GM12878 (cell line): ENCODE measurements around the gene PRR7. TPM values are rescaled to one million over a fixed set of nuclear protein-coding genes. Genes with fewer than 3 reads are reported as not detected.

Source experiments
- ATAC-seq: fragments of 200-7000 bp; cut with Tn5 transposase; 3 replicates; pipeline ENCODE4 v1.9.1; 2020; ENCODE audit warnings: mild to moderate bottlenecking, moderate library complexity
- BruUV-seq: library from RNA; stranded (reverse); fragments of 400-500 nt; replicated peaks from 2 replicates; lab custom pipeline; 2021; lab: Mats Ljungman, UMichigan
- CTCF ChIA-PET: fragments of 300-600 bp; sonication (Branson Sonifier 250); formaldehyde crosslinking; extraction: SDS; loops from one replicate; lab custom pipeline; 2021; ENCODE audit warnings: inconsistent platforms; lab: Yijun Ruan, JAX
- POLR2A ChIA-PET: fragments of 350-600 bp; formaldehyde crosslinking; extraction: SDS; loops from one replicate; lab custom pipeline; 2021; ENCODE audit warnings: inconsistent platforms; lab: Charles Lee
- RAD21 ChIA-PET: fragments of 300-600 bp; sonication (Branson Sonifier 250); formaldehyde crosslinking; loops from one replicate; lab custom pipeline; 2023; ENCODE audit warnings: antibody characterized with exemption; ENCODE audit not compliant: unreplicated experiment; lab: Charles Lee
- SMC1A ChIA-PET: fragments of 300-600 bp; sonication (Branson Sonifier 250); formaldehyde crosslinking; loops from one replicate; lab custom pipeline; 2023; ENCODE audit not compliant: unreplicated experiment, uncharacterized antibody; lab: Charles Lee
- DNase-seq: peaks from one replicate; pipeline ENCODE4 v3.0.0-alpha.2; 2011; ENCODE audit warnings: low read depth, low spot score
- FAIRE-seq: peaks from 3 replicates; lab custom pipeline; 2011; peaks lifted over from hg19 to GRCh38; lab: Jason Lieb, UNC
- H2AFZ ChIP-seq: 2 replicates; pipeline ENCODE4 v1.6.0; 2011; ENCODE audit warnings: low read depth, low read length, control low read depth; ENCODE audit not compliant: control insufficient read depth
- H3K27ac ChIP-seq: 2 replicates; pipeline ENCODE4 v1.5.1; 2011; ENCODE audit warnings: control low read depth; ENCODE audit not compliant: control insufficient read depth, insufficient read depth
- H3K27me3 ChIP-seq, 2 experiments: replicated peaks in 1 of 2; 2 replicates each; pipeline versions ENCODE4 v1.6.0 to v1.6.1; 2011; ENCODE audit warnings: low read length in 1 of 2; ENCODE audit not compliant: control insufficient read depth in 2 of 2, insufficient read depth in 2 of 2
- H3K36me3 ChIP-seq, 2 experiments: 2 replicates each; pipeline ENCODE4 v1.5.1; 2011; ENCODE audit warnings: low read length in 1 of 2; ENCODE audit not compliant: control insufficient read depth in 2 of 2, insufficient read depth in 2 of 2
- H3K4me1 ChIP-seq: 2 replicates; pipeline ENCODE4 v1.6.1; 2011; ENCODE audit warnings: mild to moderate bottlenecking, low read length, moderate library complexity, mixed read lengths; ENCODE audit not compliant: control insufficient read depth, insufficient read depth
- H3K4me2 ChIP-seq: 2 replicates; pipeline ENCODE4 v1.6.0; 2011; ENCODE audit warnings: control low read depth; ENCODE audit not compliant: control insufficient read depth, insufficient read depth
- H3K4me3 ChIP-seq: fragments of 200-600 bp; sonication (generic); 2 replicates; pipeline ENCODE4 v1.5.1; 2016
- H3K79me2 ChIP-seq: 2 replicates; pipeline ENCODE4 v1.6.0; 2011; ENCODE audit warnings: low read length; ENCODE audit not compliant: control insufficient read depth, insufficient read depth
- H3K9ac ChIP-seq: 2 replicates; pipeline ENCODE4 v1.8.0; 2011; ENCODE audit warnings: low read length, control low read depth, mixed read lengths; ENCODE audit not compliant: control insufficient read depth, insufficient read depth
- H3K9me3 ChIP-seq: replicated peaks from 3 replicates; pipeline ENCODE4 v1.5.1; 2011; ENCODE audit warnings: mild to moderate bottlenecking, low read length; ENCODE audit not compliant: control insufficient read depth, insufficient read depth
- H4K20me1 ChIP-seq: 2 replicates; pipeline ENCODE4 v1.6.0; 2011; ENCODE audit not compliant: control insufficient read depth, insufficient read depth
- POLR2A ChIP-seq: IDR thresholded peaks from 2 replicates; pipeline ENCODE4 v1.6.1; 2011; ENCODE audit warnings: low read depth, mild to moderate bottlenecking, low read length
- WGBS: methylation state at CpG from one replicate; pipeline ENCODE4 v1.1.6; 2016; ENCODE audit warnings: low lambda C conversion rate; ENCODE audit not compliant: insufficient replicate concordance, insufficient coverage; ENCODE audit errors: missing lambda C conversion rate; 5-methylcytosine and 5-hydroxymethylcytosine counted together
- in situ Hi-C: fragments of 300-500 bp; cut with MboI; formaldehyde crosslinking; loops from 9 replicates; pipeline ENCODE4 v1.14.3; 2018; ENCODE audit warnings: mixed read lengths
- intact Hi-C: fragments of 100-400 bp; cut with micrococcal nuclease; formaldehyde crosslinking; loops from one replicate; pipeline ENCODE4 v1.14.2; 2022; ENCODE audit not compliant: unreplicated experiment
- polyA plus RNA-seq, 11 experiments: library from polyadenylated mRNA; depleted of rRNA in 4 of 11; unstranded in 6 of 11; stranded (reverse) in 5 of 11; fragments of >200 nt; fragmentation: Nextera tagmentation in 4 of 11; fragmentation: Illumina TruSeq in 1 of 11; extraction: Ambion mirVana in 4 of 11; extraction: Trizol in 1 of 11; gene quantifications; 1 replicate in 1 of 11; 2 replicates in 10 of 11; pipeline versions ENCODE4 v1.2.1 to v1.2.3, GENCODE V29; 2011 to 2016; ENCODE audit warnings: inconsistent platforms in 2 of 11, missing spikeins in 2 of 11, low read depth in 1 of 11
- total RNA-seq, 4 experiments: library from RNA; depleted of rRNA in 3 of 4; stranded (reverse); fragments of >200 nt in 3 of 4; fragmentation: Illumina TruSeq in 1 of 4; extraction: Trizol in 1 of 4; gene quantifications; 2 replicates each; pipeline versions ENCODE4 v1.2.1 to v1.2.3, GENCODE V29; 2013 to 2021
- TF ChIP-seq, protein P1 (sequence below): fragments of 450-650 bp; IDR thresholded peaks from 2 replicates; pipeline ENCODE4 v1.6.1; 2017; ENCODE audit warnings: mild to moderate bottlenecking, low read depth, inconsistent platforms; ENCODE audit not compliant: poor library complexity, severe bottlenecking
- TF ChIP-seq, protein P2 (sequence below): IDR thresholded peaks from 2 replicates; pipeline ENCODE4 v1.6.1; 2011; ENCODE audit warnings: low read depth, mild to moderate bottlenecking, low read length, moderate library complexity, borderline replicate concordance; ENCODE audit errors: extremely low read depth

PRR7 gene
- total and polyA plus RNA-seq, 10 of the 15 experiments (the other 5 are each of a cell fraction or from before 2014, with no cell fraction given) = 0.09 to 18.8 (median 4.6) TPM; not detected in 2

DNA sequence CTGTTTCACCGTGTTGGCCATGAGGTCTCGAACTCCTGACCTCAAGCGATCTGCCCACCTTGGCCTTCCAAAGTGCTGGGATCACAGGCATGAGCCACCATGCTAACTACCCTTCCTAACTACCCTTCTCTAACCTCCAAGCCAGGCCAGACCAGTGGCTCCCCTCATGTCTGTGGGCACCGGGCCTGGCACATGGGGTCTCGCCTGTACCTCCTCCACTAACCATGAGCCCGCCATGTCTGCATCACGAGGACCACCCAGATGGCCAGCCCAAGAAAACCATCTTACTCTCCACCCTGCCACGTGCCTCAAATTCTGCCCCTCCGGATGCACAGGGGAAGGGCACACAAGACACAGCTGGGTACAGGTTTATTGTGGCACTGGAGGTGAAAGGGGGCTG lies 36.4 kb downstream of the PRR7 start:
- Histone ChIP-seq H2AFZ (no peak overlapping the region), H3K9ac (no peak overlapping the region), H3K36me3 (no peaks in the 10 kb centered on the region; a peak in 2 of 4 replicates), H3K4me3 (no peak overlapping the region), H4K20me1 (no peaks in the 10 kb centered on the region), H3K9me3 (no peaks in the 10 kb centered on the region), H3K4me2 (no peak overlapping the region), H3K27ac (no peak overlapping the region), H3K27me3 (no peaks in the 10 kb centered on the region), H3K4me1 (peaks cover 12% of the 10 kb centered on the region), H3K79me2 (no peaks in the 10 kb centered on the region)
- no peak for ATAC-seq
- ChIA-PET SMC1A (no interaction called here), POLR2A (no interaction called here), CTCF (no interaction called here), RAD21 (no interaction called here)
- no peak for DNase-seq
- TF ChIP-seq, protein P1, sequence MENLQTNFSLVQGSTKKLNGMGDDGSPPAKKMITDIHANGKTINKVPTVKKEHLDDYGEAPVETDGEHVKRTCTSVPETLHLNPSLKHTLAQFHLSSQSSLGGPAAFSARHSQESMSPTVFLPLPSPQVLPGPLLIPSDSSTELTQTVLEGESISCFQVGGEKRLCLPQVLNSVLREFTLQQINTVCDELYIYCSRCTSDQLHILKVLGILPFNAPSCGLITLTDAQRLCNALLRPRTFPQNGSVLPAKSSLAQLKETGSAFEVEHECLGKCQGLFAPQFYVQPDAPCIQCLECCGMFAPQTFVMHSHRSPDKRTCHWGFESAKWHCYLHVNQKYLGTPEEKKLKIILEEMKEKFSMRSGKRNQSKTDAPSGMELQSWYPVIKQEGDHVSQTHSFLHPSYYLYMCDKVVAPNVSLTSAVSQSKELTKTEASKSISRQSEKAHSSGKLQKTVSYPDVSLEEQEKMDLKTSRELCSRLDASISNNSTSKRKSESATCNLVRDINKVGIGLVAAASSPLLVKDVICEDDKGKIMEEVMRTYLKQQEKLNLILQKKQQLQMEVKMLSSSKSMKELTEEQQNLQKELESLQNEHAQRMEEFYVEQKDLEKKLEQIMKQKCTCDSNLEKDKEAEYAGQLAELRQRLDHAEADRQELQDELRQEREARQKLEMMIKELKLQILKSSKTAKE = no peak
- 0 out of 2 replicates have a peak, but pooled peaks have one; percentile 12 for TF ChIP-seq POLR2A
- no TSS peak for BruUV-seq
- FAIRE-seq = no peak
- 85% methylated on average over 9 of the region's 9 CpGs for WGBS
- intact Hi-C loops (no loop called here), in situ Hi-C loops (no loop called here)

DNA sequence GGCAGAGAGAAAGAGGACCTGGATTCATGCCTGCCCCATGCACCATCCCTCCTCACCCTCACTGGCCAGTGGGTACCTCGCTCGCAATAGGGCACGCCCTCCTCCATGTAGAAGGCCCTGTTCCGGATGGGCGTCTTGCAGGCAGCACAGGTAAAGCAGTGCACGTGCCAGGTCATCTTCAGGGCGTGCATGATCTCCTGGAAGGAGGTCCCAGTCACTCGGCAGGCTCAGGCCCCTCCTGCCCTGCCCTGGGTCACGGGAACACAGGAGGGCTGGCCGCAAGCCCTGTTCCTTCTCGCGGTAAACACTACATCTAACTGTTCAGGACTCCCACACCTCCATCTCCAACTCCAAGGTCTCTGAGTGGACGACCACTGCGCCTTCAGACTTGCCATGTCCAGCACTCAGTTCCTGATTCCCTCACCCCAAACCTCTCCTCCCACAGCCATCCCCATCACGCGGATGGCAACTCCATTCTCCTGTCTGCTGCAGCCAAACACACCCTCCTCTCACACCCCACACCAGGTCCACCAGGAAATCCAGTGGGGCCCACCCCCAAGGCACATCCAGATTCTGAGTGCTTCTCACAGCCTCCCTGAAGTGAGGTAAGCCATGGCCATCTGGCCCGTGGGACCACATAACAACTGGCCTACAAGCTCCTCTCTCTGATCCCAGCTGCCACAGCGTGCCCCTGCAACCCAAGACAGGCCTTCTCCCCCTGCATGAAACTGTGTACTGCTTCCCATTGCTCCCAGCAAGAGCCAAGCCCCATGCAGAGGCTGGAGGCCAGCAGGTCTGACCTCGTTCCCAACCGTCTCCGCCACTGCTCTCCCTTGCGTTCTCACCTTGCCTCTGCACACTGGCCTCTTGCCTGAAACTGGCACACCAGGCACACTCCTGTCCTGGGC lies 37.6 kb downstream of the PRR7 start:
- Histone ChIP-seq H3K4me3 (no peak overlapping the region), H3K36me3 (no peaks in the 10 kb centered on the region; a peak in 2 of 4 replicates), H3K27ac (no peak overlapping the region), H2AFZ (no peak overlapping the region), H3K9ac (no peak overlapping the region), H3K79me2 (no peaks in the 10 kb centered on the region), H3K27me3 (no peaks in the 10 kb centered on the region), H3K4me1 (peaks cover 8% of the 10 kb centered on the region), H3K4me2 (no peak overlapping the region), H3K9me3 (no peaks in the 10 kb centered on the region), H4K20me1 (no peaks in the 10 kb centered on the region)
- 80% methylated on average over 22 of the region's 22 CpGs for WGBS
- DNase-seq (no peak), ATAC-seq (no peak), FAIRE-seq (no peak)
- ChIA-PET POLR2A (no interaction called here), SMC1A (no interaction called here), RAD21 (no interaction called here), CTCF (interaction anchor here (1.1 kb wide), 1 partner anchor 8 kb away, joined by 3 read pairs; no protein-coding TSS in a partner anchor)
- TF ChIP-seq, protein P2, sequence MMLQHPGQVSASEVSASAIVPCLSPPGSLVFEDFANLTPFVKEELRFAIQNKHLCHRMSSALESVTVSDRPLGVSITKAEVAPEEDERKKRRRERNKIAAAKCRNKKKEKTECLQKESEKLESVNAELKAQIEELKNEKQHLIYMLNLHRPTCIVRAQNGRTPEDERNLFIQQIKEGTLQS = no peak
- peak; percentile 55 for TF ChIP-seq POLR2A
- intact Hi-C loops (no loop called here), in situ Hi-C loops (no loop called here)
- no TSS peak for BruUV-seq
